ENCODE results near the gene TLE4.

DNA sequence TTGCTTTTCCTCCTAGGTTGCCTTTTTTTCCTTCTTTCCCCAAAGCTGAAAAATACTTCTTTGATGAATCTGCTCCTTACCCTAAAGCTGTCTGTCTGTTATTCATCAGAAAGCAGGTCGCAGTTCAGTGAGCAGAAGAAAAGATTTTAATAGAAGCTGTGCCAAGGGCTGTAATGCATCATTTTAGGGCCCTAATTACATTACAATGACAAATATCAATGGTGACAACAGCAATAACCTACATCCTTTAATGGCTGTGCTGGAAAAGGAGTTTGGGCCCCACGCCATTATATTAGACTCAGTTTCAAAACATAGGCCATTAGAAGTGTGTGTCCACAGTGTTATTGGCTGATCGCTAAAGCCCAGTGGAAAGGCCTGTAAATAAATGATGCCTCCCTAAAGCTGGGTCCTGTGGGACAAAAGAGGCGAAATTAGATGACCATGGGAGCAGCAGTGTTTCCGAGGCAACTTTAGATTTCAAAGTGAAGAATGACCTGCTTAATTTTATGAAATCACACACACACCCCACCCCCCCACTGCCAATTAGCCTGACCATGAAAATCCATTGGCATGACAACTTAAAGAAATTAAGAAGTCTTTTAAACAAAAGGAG is 38.4 kb downstream of the TLE4 start:
- TF ChIP-seq, protein P1, sequence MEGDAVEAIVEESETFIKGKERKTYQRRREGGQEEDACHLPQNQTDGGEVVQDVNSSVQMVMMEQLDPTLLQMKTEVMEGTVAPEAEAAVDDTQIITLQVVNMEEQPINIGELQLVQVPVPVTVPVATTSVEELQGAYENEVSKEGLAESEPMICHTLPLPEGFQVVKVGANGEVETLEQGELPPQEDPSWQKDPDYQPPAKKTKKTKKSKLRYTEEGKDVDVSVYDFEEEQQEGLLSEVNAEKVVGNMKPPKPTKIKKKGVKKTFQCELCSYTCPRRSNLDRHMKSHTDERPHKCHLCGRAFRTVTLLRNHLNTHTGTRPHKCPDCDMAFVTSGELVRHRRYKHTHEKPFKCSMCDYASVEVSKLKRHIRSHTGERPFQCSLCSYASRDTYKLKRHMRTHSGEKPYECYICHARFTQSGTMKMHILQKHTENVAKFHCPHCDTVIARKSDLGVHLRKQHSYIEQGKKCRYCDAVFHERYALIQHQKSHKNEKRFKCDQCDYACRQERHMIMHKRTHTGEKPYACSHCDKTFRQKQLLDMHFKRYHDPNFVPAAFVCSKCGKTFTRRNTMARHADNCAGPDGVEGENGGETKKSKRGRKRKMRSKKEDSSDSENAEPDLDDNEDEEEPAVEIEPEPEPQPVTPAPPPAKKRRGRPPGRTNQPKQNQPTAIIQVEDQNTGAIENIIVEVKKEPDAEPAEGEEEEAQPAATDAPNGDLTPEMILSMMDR (conservative IDR thresholded peaks at IDR 0.05 in 1 of 2, IDR thresholded peaks at IDR 0.05 in 1 of 2; ENCODE audit: extremely low read depth in 1 of 2, insufficient read depth in 1 of 2, low read depth in 1 of 2, low read length in 2 of 2): no peak
- TF ChIP-seq EZH2 (IDR thresholded peaks at IDR 0.05; ENCODE audit: borderline replicate concordance, low read length): no peak
